ENCODE measurements around the gene ST6GALNAC6. TPM values are rescaled to one million over a fixed set of nuclear protein-coding genes. Genes with fewer than 3 reads are reported as not detected.

Gene ST6GALNAC6
- total RNA-seq, 1 donor from 2014 or later, result 25.6 TPM

GRCh38 chr9:127916720-127917581 lies 17.5 kb upstream of the ST6GALNAC6 start, which contains the start of gene ST6GALNAC4:
ST6GALNAC4 (minus strand) TSS chr9:127917041; CDS start chr9:127916419, 622 bp downstream.
- Histone ChIP-seq H3K27me3 (ENCODE audit: control insufficient read depth, insufficient read depth, low read length) (peaks cover 3% of the 10 kb centered on the region), H3K36me3 (ENCODE audit: control insufficient read depth, insufficient read depth, low read length) (no peaks in the 10 kb centered on the region), H3K4me3 (ENCODE audit: low read depth, low read length) (peak within 1 kb of the TSS; percentile 64)
- TF ChIP-seq CTCF (IDR thresholded peaks at IDR 0.05; ENCODE audit: insufficient read depth, low read length, poor library complexity, severe bottlenecking), result no peak
- no peak for DNase-seq (ENCODE audit: low read depth)

- TF ChIP-seq CTCF (IDR thresholded peaks at IDR 0.05; ENCODE audit: insufficient read depth, low read length, poor library complexity, severe bottlenecking), result no peak
- no peaks in the 10 kb centered on the region for H3K27me3 ChIP-seq (ENCODE audit: control insufficient read depth, insufficient read depth, low read length)
- no peak for DNase-seq (ENCODE audit: low read depth)
- H3K4me3 ChIP-seq (ENCODE audit: low read depth, low read length), result peak overlapping the region; percentile 64
- no peaks in the 10 kb centered on the region for H3K36me3 ChIP-seq (ENCODE audit: control insufficient read depth, insufficient read depth, low read length)
Observed at GRCh38 chr9:127915801-127916719, 16.7 kb upstream of the ST6GALNAC6 start.

- TF ChIP-seq CTCF (IDR thresholded peaks at IDR 0.05; ENCODE audit: insufficient read depth, low read length, poor library complexity, severe bottlenecking), result no peak
- Histone ChIP-seq H3K36me3 (ENCODE audit: control insufficient read depth, insufficient read depth, low read length) (no peaks in the 10 kb centered on the region), H3K27me3 (ENCODE audit: control insufficient read depth, insufficient read depth, low read length) (no peaks in the 10 kb centered on the region), H3K4me3 (ENCODE audit: low read depth, low read length) (no peak overlapping the region)
- DNase-seq (ENCODE audit: low read depth), result no peak
Observed at GRCh38 chr9:127915325-127915752, 15.9 kb upstream of the ST6GALNAC6 start.

- no peak overlapping the region for H3K4me3 ChIP-seq (ENCODE audit: low read depth, low read length)
- no peak for TF ChIP-seq CTCF (IDR thresholded peaks at IDR 0.05; ENCODE audit: insufficient read depth, low read length, poor library complexity, severe bottlenecking)
- no peak for DNase-seq (ENCODE audit: low read depth)
- no peaks in the 10 kb centered on the region for H3K36me3 ChIP-seq (ENCODE audit: control insufficient read depth, insufficient read depth, low read length)
- no peaks in the 10 kb centered on the region for H3K27me3 ChIP-seq (ENCODE audit: control insufficient read depth, insufficient read depth, low read length)
Observed at GRCh38 chr9:127913682-127914081, 14.3 kb upstream of the ST6GALNAC6 start.

- DNase-seq (ENCODE audit: low read depth), result no peak
- no peaks in the 10 kb centered on the region for H3K36me3 ChIP-seq (ENCODE audit: control insufficient read depth, insufficient read depth, low read length)
- no peak overlapping the region for H3K4me3 ChIP-seq (ENCODE audit: low read depth, low read length)
- no peaks in the 10 kb centered on the region for H3K27me3 ChIP-seq (ENCODE audit: control insufficient read depth, insufficient read depth, low read length)
- no peak for TF ChIP-seq CTCF (IDR thresholded peaks at IDR 0.05; ENCODE audit: insufficient read depth, low read length, poor library complexity, severe bottlenecking)
Observed at GRCh38 chr9:127912882-127913281, 13.5 kb upstream of the ST6GALNAC6 start.

All from kidney epithelial cell (primary cell).